ENCODE data around the gene RAD21L1. TPM values are rescaled to one million over a fixed set of nuclear protein-coding genes. Genes with fewer than 3 reads are reported as not detected.

RAD21L1 gene
- total and polyA plus RNA-seq, 2 of the 8 experiments (the other 6 are each of a cell fraction or from before 2014, with no cell fraction given), result 0.06 to 0.26 TPM

DNA sequence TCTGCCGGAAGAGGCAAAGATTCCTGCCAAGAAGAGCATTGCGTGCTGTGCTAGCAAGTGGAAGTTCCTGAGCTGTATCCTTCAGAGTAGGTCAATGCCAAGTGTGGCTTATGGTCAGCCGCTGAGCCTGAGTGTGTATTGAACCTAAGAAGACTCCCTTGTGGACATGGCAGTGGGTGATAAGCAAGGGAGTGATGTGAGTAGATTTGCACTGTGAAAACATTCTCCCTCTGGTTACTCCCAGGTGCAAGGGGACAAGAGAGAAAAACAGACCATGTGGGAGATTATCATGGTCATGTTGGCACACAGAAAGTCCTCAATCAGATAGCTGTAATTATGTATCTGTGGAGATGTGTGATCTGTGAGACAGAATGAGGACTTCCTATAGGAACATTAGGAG is 35.0 kb upstream of the RAD21L1 start:
- Histone ChIP-seq H2BK20ac (ENCODE audit: low read length) (no peak overlapping the region), H3K4me2 (ENCODE audit: insufficient read depth in 1 of 2, low read depth in 2 of 2, low read length in 2 of 2) (no peak overlapping the region)
- POLR2A ChIA-PET (ENCODE audit: partially characterized antibody), result interaction anchor here (2.4 kb wide), 1 partner anchor 9 kb away, joined by 9 read pairs; no protein-coding TSS in a partner anchor

More for the DNA sequence above, 35.0 kb upstream of the RAD21L1 start:
- FAIRE-seq, result no peak
- Histone ChIP-seq H2AFZ (ENCODE audit: low read length) (no peak overlapping the region), H3K14ac (ENCODE audit: insufficient read length) (no peak overlapping the region), H2BK5ac (ENCODE audit: low read depth, low read length) (no peak overlapping the region), H3K23ac (ENCODE audit: insufficient read length) (no peak overlapping the region), H3K27ac (ENCODE audit: low read depth, low read length) (no peak overlapping the region), H3K36me3 (ENCODE audit: control insufficient read depth in 2 of 4, insufficient read depth in 4 of 4, low read length in 3 of 4) (no peaks in the 10 kb centered on the region; a peak in 1 of 8 replicates), H3K9me3 (ENCODE audit: insufficient read depth in 2 of 2, low read depth in 1 of 2, low read length in 1 of 2) (no peaks in the 10 kb centered on the region), H4K91ac (replicated peaks; ENCODE audit: insufficient read length, low read length) (no peak overlapping the region), H2BK15ac (ENCODE audit: low read length) (no peak overlapping the region), H3K4me3 (ENCODE audit: extremely low read depth in 1 of 4, insufficient read depth in 2 of 4, low read depth in 3 of 4, low read length in 4 of 4) (no peak overlapping the region), H2BK12ac (ENCODE audit: low read depth, low read length) (no peak overlapping the region), H3K18ac (ENCODE audit: extremely low read depth, low read length) (no peak overlapping the region), H3K4ac (replicated peaks; ENCODE audit: insufficient read length, low read depth, low read length) (no peak overlapping the region), H3K79me1 (ENCODE audit: low read depth, low read length) (peaks cover 2% of the 10 kb centered on the region; the same call in 1 of the 2 replicates), H3K4me1 (replicated peaks in 1 of 4; ENCODE audit: control insufficient read depth in 3 of 4, insufficient read depth in 4 of 4, low read length in 3 of 4) (peaks cover 0 to 7% (median 5%) of the 10 kb centered on the region in 4 experiments; a peak in 5 of 7 replicates), H3K79me2 (ENCODE audit: control insufficient read depth in 1 of 2, insufficient read depth in 2 of 2, low read length in 2 of 2) (no peaks in the 10 kb centered on the region), H3K56ac (replicated peaks; ENCODE audit: insufficient read length, low read depth, low read length) (no peak overlapping the region), H4K5ac (ENCODE audit: insufficient read length, low read depth, low read length) (no peak overlapping the region), H3K23me2 (ENCODE audit: low read depth, low read length) (peaks cover 5% of the 10 kb centered on the region; the same call in 1 of the 2 replicates), H3K9ac (replicated peaks in 1 of 4; ENCODE audit: extremely low read depth in 1 of 4, low read depth in 3 of 4, low read length in 3 of 4) (no peak overlapping the region), H4K20me1 (replicated peaks in 1 of 2; ENCODE audit: control insufficient read depth in 1 of 2, insufficient read depth in 2 of 2, low read length in 2 of 2) (peaks cover 0 to 3% of the 10 kb centered on the region in 2 experiments), H2BK120ac (replicated peaks; ENCODE audit: low read depth, low read length) (no peak overlapping the region), H4K8ac (ENCODE audit: extremely low read depth, insufficient read depth, low read length) (no peak overlapping the region), H2AK5ac (ENCODE audit: low read depth, low read length) (no peak overlapping the region), H3K27me3 (replicated peaks in 1 of 4; ENCODE audit: control insufficient read depth in 3 of 4, extremely low read depth in 1 of 4, insufficient read depth in 3 of 4, low read length in 3 of 4) (peaks cover 0 to 8% (median 6%) of the 10 kb centered on the region in 4 experiments; a peak in 3 of 7 replicates)
- TF ChIP-seq SUZ12 (IDR thresholded peaks at IDR 0.05; ENCODE audit: low read length) (no peak), ASH2L (IDR thresholded peaks at IDR 0.05; ENCODE audit: low read length) (no peak), TCF12 (IDR thresholded peaks at IDR 0.05; ENCODE audit: low read depth, low read length) (no peak), SAP30 (IDR thresholded peaks at IDR 0.05; ENCODE audit: insufficient read depth, insufficient replicate concordance, low read length) (no peak)
- TF ChIP-seq, protein P1, sequence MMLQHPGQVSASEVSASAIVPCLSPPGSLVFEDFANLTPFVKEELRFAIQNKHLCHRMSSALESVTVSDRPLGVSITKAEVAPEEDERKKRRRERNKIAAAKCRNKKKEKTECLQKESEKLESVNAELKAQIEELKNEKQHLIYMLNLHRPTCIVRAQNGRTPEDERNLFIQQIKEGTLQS (IDR thresholded peaks at IDR 0.05; ENCODE audit: insufficient read depth, low read depth, low read length), result no peak
- 90% methylated on average over 3 of the region's 3 CpGs; no CpG with 5 or more reads in 1 of the 2 experiments for WGBS, 2 experiments (ENCODE audit: extremely low coverage in 1 of 2, insufficient coverage in 1 of 2, insufficient read length in 1 of 2, insufficient replicate concordance in 2 of 2, low coverage in 1 of 2, low lambda C conversion rate in 2 of 2, missing lambda C conversion rate in 1 of 2)
- CTCF ChIA-PET (ENCODE audit: partially characterized antibody), result interaction anchor here (0.6 to 3.7 kb wide), 5 partner anchors 14 to 234 kb away, joined by 3 to 16 read pairs (median 3); no protein-coding TSS in a partner anchor
- no peak for DNase-seq (ENCODE audit: low read depth in 1 of 2, low spot score in 2 of 2)

Measured in H1 (cell line).